H1 (cell line): Measurements from ENCODE around the gene FOXO1. TPM values are rescaled to one million over a fixed set of nuclear protein-coding genes. Genes with fewer than 3 reads are reported as not detected.

Experiments
- CTCF ChIA-PET: fragments of 300-600 bp; sonication (Branson Sonifier 250); formaldehyde crosslinking; loops from one replicate; lab custom pipeline; 2021; ENCODE audit not compliant: partially characterized antibody; lab: Charles Lee
- POLR2A ChIA-PET: fragments of 300-600 bp; sonication (Branson Sonifier 250); formaldehyde crosslinking; loops from one replicate; lab custom pipeline; 2021; ENCODE audit warnings: inconsistent platforms; ENCODE audit not compliant: partially characterized antibody; lab: Charles Lee
- DNase-seq, 2 experiments: peaks; one replicate each; pipeline versions ENCODE4 v3.0.0 to v3.0.0-alpha.2; 2010 to 2022; ENCODE audit warnings: low spot score in 2 of 2, low read depth in 1 of 2, mixed read lengths in 1 of 2
- FAIRE-seq: peaks from 2 replicates; lab custom pipeline; 2011; peaks lifted over from hg19 to GRCh38; lab: Jason Lieb, UNC
- H2AFZ ChIP-seq: 2 replicates; pipeline ENCODE4 v1.8.1; 2012; ENCODE audit warnings: low read length, inconsistent platforms
- H2AK5ac ChIP-seq: 2 replicates; pipeline ENCODE4 v1.6.1; 2013; ENCODE audit warnings: low read depth, low read length
- H2BK120ac ChIP-seq: replicated peaks from 2 replicates; pipeline ENCODE3; 2013; ENCODE audit warnings: low read depth, low read length, inconsistent platforms
- H2BK12ac ChIP-seq: 2 replicates; pipeline ENCODE4 v1.6.1; 2013; ENCODE audit warnings: low read depth, low read length
- H2BK15ac ChIP-seq: 2 replicates; pipeline ENCODE4 v1.6.1; 2013; ENCODE audit warnings: low read length
- H2BK20ac ChIP-seq: 2 replicates; pipeline ENCODE4 v1.6.1; 2013; ENCODE audit warnings: low read length
- H2BK5ac ChIP-seq: 2 replicates; pipeline ENCODE4 v1.6.1; 2013; ENCODE audit warnings: low read depth, low read length
- H3K14ac ChIP-seq: 2 replicates; pipeline ENCODE4 v1.6.1; 2013; ENCODE audit warnings: inconsistent platforms; ENCODE audit not compliant: insufficient read length
- H3K18ac ChIP-seq: 2 replicates; pipeline ENCODE4 v1.6.1; 2013; ENCODE audit warnings: low read length; ENCODE audit errors: extremely low read depth
- H3K23ac ChIP-seq: 2 replicates; pipeline ENCODE4 v1.6.1; 2013; ENCODE audit warnings: inconsistent platforms; ENCODE audit not compliant: insufficient read length
- H3K23me2 ChIP-seq: 2 replicates; pipeline ENCODE4 v1.6.1; 2013; ENCODE audit warnings: low read depth, low read length
- H3K27ac ChIP-seq: 2 replicates; pipeline ENCODE4 v1.6.1; 2011; ENCODE audit warnings: low read depth, low read length, inconsistent platforms
- H3K27me3 ChIP-seq, 4 experiments: replicated peaks in 1 of 4; 1 replicate in 1 of 4; 2 replicates in 3 of 4; pipeline versions ENCODE4 v1.6.1 to v1.8.1; 2011 to 2013; ENCODE audit warnings: low read length in 3 of 4, mild to moderate bottlenecking in 3 of 4, inconsistent platforms in 2 of 4, mixed read lengths in 2 of 4, moderate library complexity in 1 of 4; ENCODE audit not compliant: control insufficient read depth in 3 of 4, insufficient read depth in 3 of 4; ENCODE audit errors: extremely low read depth in 1 of 4
- H3K36me3 ChIP-seq, 4 experiments: 2 replicates each; pipeline versions ENCODE4 v1.6.1 to v1.8.1; 2011 to 2013; ENCODE audit warnings: mild to moderate bottlenecking in 4 of 4, low read length in 3 of 4, moderate library complexity in 2 of 4, control low read depth in 1 of 4, inconsistent platforms in 1 of 4; ENCODE audit not compliant: insufficient read depth in 4 of 4, control insufficient read depth in 2 of 4
- H3K4ac ChIP-seq: replicated peaks from 2 replicates; pipeline ENCODE3; 2013; ENCODE audit warnings: low read length, low read depth, mixed read lengths, inconsistent platforms; ENCODE audit not compliant: insufficient read length
- H3K4me1 ChIP-seq, 4 experiments: replicated peaks in 1 of 4; 1 replicate in 1 of 4; 2 replicates in 3 of 4; pipeline versions ENCODE4 v1.6.1 to v1.8.1; 2011 to 2013; ENCODE audit warnings: low read length in 3 of 4, inconsistent platforms in 2 of 4, mixed read lengths in 1 of 4; ENCODE audit not compliant: insufficient read depth in 4 of 4, control insufficient read depth in 3 of 4
- H3K4me2 ChIP-seq, 2 experiments: 2 replicates each; pipeline versions ENCODE4 v1.6.1 to v1.8.1; 2011 to 2013; ENCODE audit warnings: low read depth in 2 of 2, low read length in 2 of 2, control low read depth in 1 of 2, inconsistent platforms in 1 of 2, mild to moderate bottlenecking in 1 of 2; ENCODE audit not compliant: insufficient read depth in 1 of 2
- H3K4me3 ChIP-seq, 4 experiments: fragments of 200-600, 300-600 bp in 1 of 4; sonication (generic), shearing (Covaris generic), sonication (Bioruptor Twin) in 1 of 4; 2 replicates each; pipeline versions ENCODE4 v1.5.1 to v1.8.1; 2011 to 2016; ENCODE audit warnings: low read length in 4 of 4, low read depth in 3 of 4, control low read depth in 2 of 4, inconsistent platforms in 2 of 4, mild to moderate bottlenecking in 2 of 4, mixed read lengths in 1 of 4, moderate library complexity in 1 of 4; ENCODE audit not compliant: insufficient read depth in 2 of 4; ENCODE audit errors: extremely low read depth in 1 of 4
- H3K56ac ChIP-seq: replicated peaks from 2 replicates; pipeline ENCODE3; 2013; ENCODE audit warnings: low read depth, mild to moderate bottlenecking, mixed read lengths, low read length, inconsistent platforms; ENCODE audit not compliant: insufficient read length
- H3K79me1 ChIP-seq: 2 replicates; pipeline ENCODE4 v1.6.1; 2013; ENCODE audit warnings: low read depth, low read length, control low read depth
- H3K79me2 ChIP-seq, 2 experiments: 2 replicates each; pipeline versions ENCODE4 v1.6.1 to v1.8.1; 2012 to 2013; ENCODE audit warnings: low read length in 2 of 2, mild to moderate bottlenecking in 2 of 2, inconsistent platforms in 1 of 2; ENCODE audit not compliant: insufficient read depth in 2 of 2, control insufficient read depth in 1 of 2
- H3K9ac ChIP-seq, 4 experiments: replicated peaks in 1 of 4; 1 replicate in 1 of 4; 2 replicates in 3 of 4; pipeline versions ENCODE4 v1.6.1 to v1.8.1; 2011 to 2013; ENCODE audit warnings: low read depth in 3 of 4, low read length in 3 of 4, control low read depth in 2 of 4, mild to moderate bottlenecking in 2 of 4, moderate library complexity in 2 of 4, inconsistent platforms in 1 of 4; ENCODE audit errors: extremely low read depth in 1 of 4
- H3K9me3 ChIP-seq, 2 experiments: 2 replicates each; pipeline versions ENCODE4 v1.6.1 to v1.8.1; 2012 to 2013; ENCODE audit warnings: mild to moderate bottlenecking in 2 of 2, moderate library complexity in 2 of 2, control low read depth in 1 of 2, inconsistent platforms in 1 of 2, low read depth in 1 of 2, low read length in 1 of 2, mixed read lengths in 1 of 2; ENCODE audit not compliant: insufficient read depth in 2 of 2
- H4K20me1 ChIP-seq, 2 experiments: replicated peaks in 1 of 2; 2 replicates each; pipeline versions ENCODE3 to v1.8.1; 2011 to 2013; ENCODE audit warnings: inconsistent platforms in 2 of 2, low read length in 2 of 2, mild to moderate bottlenecking in 1 of 2; ENCODE audit not compliant: insufficient read depth in 2 of 2, control insufficient read depth in 1 of 2
- H4K5ac ChIP-seq: 2 replicates; pipeline ENCODE4 v1.6.1; 2013; ENCODE audit warnings: low read length, low read depth, mixed read lengths, inconsistent platforms; ENCODE audit not compliant: insufficient read length
- H4K8ac ChIP-seq: 2 replicates; pipeline ENCODE4 v1.8.0; 2013; ENCODE audit warnings: mild to moderate bottlenecking, moderate library complexity, low read length, inconsistent platforms; ENCODE audit not compliant: insufficient read depth; ENCODE audit errors: extremely low read depth
- H4K91ac ChIP-seq: replicated peaks from 2 replicates; pipeline ENCODE3; 2013; ENCODE audit warnings: low read length, mixed read lengths, inconsistent platforms; ENCODE audit not compliant: insufficient read length
- BACH1 ChIP-seq: IDR thresholded peaks from 2 replicates; pipeline ENCODE4 v1.6.1; 2012; ENCODE audit warnings: low read length, improper control_type of control experiment
- BCL11A ChIP-seq, 2 experiments: IDR thresholded peaks; one replicate each; pipeline ENCODE4 v1.6.1; 2011; ENCODE audit warnings: low read depth in 2 of 2, low read length in 2 of 2, mild to moderate bottlenecking in 2 of 2
- BRCA1 ChIP-seq: IDR thresholded peaks from 2 replicates; pipeline ENCODE4 v1.6.1; 2012; ENCODE audit warnings: low read depth, low read length, improper control_type of control experiment
- CHD1 ChIP-seq: IDR thresholded peaks from 2 replicates; pipeline ENCODE4 v1.6.1; 2012; ENCODE audit warnings: low read depth, low read length, improper control_type of control experiment
- GABPA ChIP-seq: IDR thresholded peaks from 2 replicates; pipeline ENCODE4 v1.6.1; 2011; ENCODE audit warnings: mild to moderate bottlenecking, low read length, moderate library complexity, borderline replicate concordance; ENCODE audit not compliant: insufficient read depth
- KDM5A ChIP-seq: fragments of 200-600 bp; IDR thresholded peaks from 2 replicates; pipeline ENCODE4 v1.7.1; 2012; ENCODE audit warnings: mild to moderate bottlenecking, low read length, inconsistent platforms, mixed read lengths
- RXRA ChIP-seq: IDR thresholded peaks from 2 replicates; pipeline ENCODE4 v1.6.1; 2011; ENCODE audit warnings: low read depth, mild to moderate bottlenecking, low read length, moderate library complexity; ENCODE audit not compliant: insufficient read depth
- SIRT6 ChIP-seq: IDR thresholded peaks from one replicate; pipeline ENCODE4 v1.7.1; 2012; ENCODE audit warnings: low read length, inconsistent platforms
- SP1 ChIP-seq: IDR thresholded peaks from 2 replicates; pipeline ENCODE4 v1.6.1; 2011; ENCODE audit warnings: low read depth, low read length
- TEAD4 ChIP-seq: IDR thresholded peaks from 2 replicates; pipeline ENCODE4 v1.6.1; 2012; ENCODE audit warnings: low read depth, low read length, inconsistent platforms, mixed read lengths
- WGBS, 2 experiments: shearing (Covaris generic) in 1 of 2; methylation state at CpG; one replicate each; pipeline versions ENCODE4 v1.1.6 to v1.1.7; 2013 to 2015; ENCODE audit warnings: low lambda C conversion rate in 2 of 2, mixed read lengths in 2 of 2, inconsistent platforms in 1 of 2, low coverage in 1 of 2, missing lambda C conversion rate in 1 of 2; ENCODE audit not compliant: insufficient replicate concordance in 2 of 2, insufficient coverage in 1 of 2, insufficient read length in 1 of 2; ENCODE audit errors: extremely low coverage in 1 of 2, missing lambda C conversion rate in 1 of 2; 5-methylcytosine and 5-hydroxymethylcytosine counted together
- polyA plus RNA-seq, 7 experiments: library from polyadenylated mRNA; depleted of rRNA in 3 of 7; stranded (reverse) in 5 of 7; unstranded in 2 of 7; fragments of >200 nt in 5 of 7; fragments of 200-250 nt in 2 of 7; gene quantifications; 1 replicate in 5 of 7; 2 replicates in 1 of 7; 4 replicates in 1 of 7; pipeline versions ENCODE4 v1.2.1 to v1.2.3, GENCODE V29; 2011 to 2013; ENCODE audit warnings: missing spikeins in 2 of 7, mixed read lengths in 2 of 7
- total RNA-seq: library from RNA; stranded (reverse); fragmentation: NEBNext Ultra II Directional; extraction: Animal tissue kit (Norgen Biotek cat#: 25700); gene quantifications from 2 replicates; pipeline ENCODE4 v1.2.1, GENCODE V29; 2021
- TF ChIP-seq, protein P1 (sequence below): IDR thresholded peaks from 2 replicates; pipeline ENCODE4 v1.6.1; 2012; ENCODE audit warnings: low read length, inconsistent platforms

FOXO1 gene
- total and polyA plus RNA-seq, 2 of the 8 experiments (the other 6 are each of a cell fraction or from before 2014, with no cell fraction given): 35.3 to 56.9 TPM

DNA sequence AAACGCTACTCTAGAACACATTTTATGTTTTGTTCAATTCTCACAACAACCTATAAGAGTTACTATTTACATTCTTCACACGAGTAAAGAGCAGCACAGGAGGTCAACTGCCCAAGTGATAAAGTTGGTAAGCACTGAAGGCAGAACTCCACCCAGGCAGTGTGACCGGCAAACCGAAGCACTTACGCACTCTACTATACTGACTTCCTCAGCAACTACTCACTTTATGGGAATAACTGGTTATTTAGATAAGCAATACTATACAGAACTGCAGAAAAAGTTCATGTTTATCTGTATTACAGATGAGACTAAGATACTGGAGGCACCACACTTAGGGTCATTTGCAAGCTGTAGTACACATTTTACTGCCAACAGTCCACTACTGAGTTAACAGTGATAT, 28.8 kb downstream of the FOXO1 start:
- Histone ChIP-seq H3K4ac (no peak overlapping the region), H3K27ac (no peak overlapping the region), H3K56ac (no peak overlapping the region), H4K5ac (no peak overlapping the region), H2BK15ac (no peak overlapping the region), H3K23ac (no peak overlapping the region), H4K20me1 (peaks cover 18 to 30% of the 10 kb centered on the region in 2 experiments), H3K27me3 (no peaks in the 10 kb centered on the region), H4K91ac (no peak overlapping the region), H3K4me2 (no peak overlapping the region), H3K4me3 (no peak overlapping the region), H2BK5ac (no peak overlapping the region), H3K18ac (no peak overlapping the region), H2BK120ac (no peak overlapping the region), H2BK20ac (no peak overlapping the region), H2BK12ac (no peak overlapping the region), H2AFZ (no peak overlapping the region), H3K23me2 (no peaks in the 10 kb centered on the region), H3K9me3 (no peaks in the 10 kb centered on the region), H4K8ac (no peak overlapping the region), H3K79me2 (peaks cover 28 to 99% of the 10 kb centered on the region in 2 experiments), H3K79me1 (peaks cover 9% of the 10 kb centered on the region), H3K36me3 (no peaks in the 10 kb centered on the region; a peak in 1 of 8 replicates), H2AK5ac (no peak overlapping the region), H3K14ac (no peak overlapping the region), H3K9ac (no peak overlapping the region), H3K4me1 (peaks cover 3 to 8% (median 4%) of the 10 kb centered on the region in 4 experiments)
- POLR2A ChIA-PET: interaction anchor here (1.0 to 1.5 kb wide), 2 partner anchors 13 to 27 kb away, joined by 3 read pairs; no protein-coding TSS in a partner anchor
- no peak for FAIRE-seq
- 91% methylated on average over 5 of the region's 5 CpGs; no CpG with 5 or more reads in 1 of the 2 experiments for WGBS, 2 experiments
- CTCF ChIA-PET: interaction anchor here (1.5 kb wide), 1 partner anchor 14 kb away, joined by 3 read pairs; no protein-coding TSS in a partner anchor
- no peak for DNase-seq
- TF ChIP-seq GABPA: no peak
- TF ChIP-seq CHD1: no peak
- no peak for TF ChIP-seq BRCA1
- TF ChIP-seq BACH1: no peak
- TF ChIP-seq, protein P1, sequence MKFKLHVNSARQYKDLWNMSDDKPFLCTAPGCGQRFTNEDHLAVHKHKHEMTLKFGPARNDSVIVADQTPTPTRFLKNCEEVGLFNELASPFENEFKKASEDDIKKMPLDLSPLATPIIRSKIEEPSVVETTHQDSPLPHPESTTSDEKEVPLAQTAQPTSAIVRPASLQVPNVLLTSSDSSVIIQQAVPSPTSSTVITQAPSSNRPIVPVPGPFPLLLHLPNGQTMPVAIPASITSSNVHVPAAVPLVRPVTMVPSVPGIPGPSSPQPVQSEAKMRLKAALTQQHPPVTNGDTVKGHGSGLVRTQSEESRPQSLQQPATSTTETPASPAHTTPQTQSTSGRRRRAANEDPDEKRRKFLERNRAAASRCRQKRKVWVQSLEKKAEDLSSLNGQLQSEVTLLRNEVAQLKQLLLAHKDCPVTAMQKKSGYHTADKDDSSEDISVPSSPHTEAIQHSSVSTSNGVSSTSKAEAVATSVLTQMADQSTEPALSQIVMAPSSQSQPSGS: no peak
- TF ChIP-seq SIRT6: no peak
- TF ChIP-seq KDM5A: no peak
- no peak for TF ChIP-seq BCL11A (IDR thresholded peaks at IDR 0.05; ENCODE audit: low read depth in 2 of 2, low read length in 2 of 2)
- TF ChIP-seq TEAD4: no peak
- TF ChIP-seq RXRA: no peak
- TF ChIP-seq SP1: no peak
